ENCODE results near the gene GGPS1.
"Not testable (repeated sequence)": the region's sequence is repeated elsewhere in the genome, so short reads cannot be mapped to it uniquely, and the experiment has no call there.

Gene GGPS1

DNA sequence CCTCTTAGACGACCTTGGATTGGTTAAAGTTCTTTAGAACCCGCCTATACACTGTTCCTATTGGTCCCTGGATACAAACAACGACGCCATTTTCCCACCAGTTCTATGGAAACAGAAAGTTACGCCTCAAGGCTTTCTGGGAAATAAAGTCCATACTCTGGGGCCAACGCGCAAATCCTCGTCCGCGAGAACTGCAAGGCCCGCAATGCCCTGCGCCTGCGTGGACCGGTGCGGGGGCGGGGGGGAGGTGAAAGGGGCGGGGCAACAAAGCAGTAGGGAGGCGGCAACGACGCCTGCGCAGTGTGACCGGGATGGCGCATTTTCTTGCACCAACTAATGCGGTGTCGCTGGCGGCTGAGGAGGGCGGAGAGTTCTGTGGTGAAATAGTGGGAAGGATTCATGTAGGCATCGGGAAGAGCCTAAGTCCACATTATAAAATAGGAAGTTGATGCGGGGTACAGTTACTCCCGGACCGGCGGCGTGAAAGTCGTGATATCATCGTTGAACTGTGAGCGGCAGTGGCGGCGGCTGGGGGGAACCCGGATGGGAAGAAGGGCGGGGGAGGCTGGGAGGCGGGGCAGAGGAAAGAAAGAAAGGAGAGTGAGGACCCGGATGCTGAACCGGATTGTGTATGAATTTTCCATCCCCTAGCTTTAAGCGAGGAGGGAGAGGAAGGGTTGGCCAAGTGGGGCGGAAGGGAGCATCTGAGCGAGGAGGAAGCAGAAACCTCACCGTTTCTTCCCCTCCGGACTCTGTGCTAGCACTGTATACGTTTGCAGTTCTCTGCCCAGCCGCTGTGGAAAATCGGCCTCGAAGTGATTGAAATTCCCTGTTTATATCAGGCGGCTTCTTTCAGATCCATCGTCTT lies at the start of gene GGPS1:
GGPS1 (plus strand) TSS at position 300 of the 868 bp plus-strand sequence. CDS start 6,695 bp downstream, outside the sequence.
- peaks cover 39% of the 10 kb centered on the region for H3K4me1 Mint-ChIP-seq
- no peaks in the 10 kb centered on the region for H3K27me3 Mint-ChIP-seq
- no peaks in the 10 kb centered on the region for H3K9me3 Mint-ChIP-seq
- peaks cover 25% of the 10 kb centered on the region for H3K36me3 Mint-ChIP-seq (ENCODE audit: low read depth)
- peak; percentile 83 for ATAC-seq
- no peak within 1 kb of the TSS for H3K27ac Mint-ChIP-seq
- DNase-seq = peak; percentile 99
- H3K4me3 Mint-ChIP-seq = no peak within 1 kb of the TSS

- Mint-ChIP-seq H3K27me3 (no peaks in the 10 kb centered on the region), H3K36me3 (ENCODE audit: low read depth) (peaks cover 4% of the 10 kb centered on the region), H3K9me3 (peaks cover 3% of the 10 kb centered on the region), H3K4me3 (no peak overlapping the region), H3K4me1 (peaks cover 60% of the 10 kb centered on the region), H3K27ac (no peak overlapping the region)
- no peak for DNase-seq
- no peak for ATAC-seq
Measured at GRCh38 chr1:235278915-235279292, 49.5 kb upstream of the GGPS1 start.

GRCh38 chr1:235279694-235280093 lies 48.7 kb upstream of the GGPS1 start:
- no peak for ATAC-seq
- Mint-ChIP-seq H3K4me3 (no peak overlapping the region), H3K36me3 (ENCODE audit: low read depth) (peaks cover 4% of the 10 kb centered on the region), H3K4me1 (peaks cover 61% of the 10 kb centered on the region), H3K9me3 (peaks cover 3% of the 10 kb centered on the region), H3K27me3 (no peaks in the 10 kb centered on the region), H3K27ac (no peak overlapping the region)
- no peak for DNase-seq

- H3K27me3 Mint-ChIP-seq = no peaks in the 10 kb centered on the region
- H3K4me3 Mint-ChIP-seq = no peak overlapping the region
- H3K9me3 Mint-ChIP-seq = peaks cover 3% of the 10 kb centered on the region
- H3K27ac Mint-ChIP-seq = no peak overlapping the region
- no peak for ATAC-seq
- H3K4me1 Mint-ChIP-seq = peaks cover 58% of the 10 kb centered on the region
- peaks cover 7% of the 10 kb centered on the region for H3K36me3 Mint-ChIP-seq (ENCODE audit: low read depth)
- no peak for DNase-seq
Measured at GRCh38 chr1:235280467-235280866, 47.9 kb upstream of the GGPS1 start.

GRCh38 chr1:235283636-235284035 lies 44.7 kb upstream of the GGPS1 start:
- not testable (repeated sequence) for H3K27me3 Mint-ChIP-seq; H3K27ac Mint-ChIP-seq; H3K36me3 Mint-ChIP-seq (ENCODE audit: low read depth); H3K9me3 Mint-ChIP-seq; H3K4me3 Mint-ChIP-seq; DNase-seq; ATAC-seq
- H3K4me1 Mint-ChIP-seq = peaks cover 69% of the 10 kb centered on the region

GRCh38 chr1:235284231-235284769 lies 44.1 kb upstream of the GGPS1 start:
- peaks cover 3% of the 10 kb centered on the region for H3K36me3 Mint-ChIP-seq (ENCODE audit: low read depth)
- H3K27ac Mint-ChIP-seq = no peak overlapping the region
- no peaks in the 10 kb centered on the region for H3K9me3 Mint-ChIP-seq
- peaks cover 67% of the 10 kb centered on the region for H3K4me1 Mint-ChIP-seq
- ATAC-seq = no peak
- DNase-seq = no peak
- no peaks in the 10 kb centered on the region for H3K27me3 Mint-ChIP-seq
- no peak overlapping the region for H3K4me3 Mint-ChIP-seq

DNA sequence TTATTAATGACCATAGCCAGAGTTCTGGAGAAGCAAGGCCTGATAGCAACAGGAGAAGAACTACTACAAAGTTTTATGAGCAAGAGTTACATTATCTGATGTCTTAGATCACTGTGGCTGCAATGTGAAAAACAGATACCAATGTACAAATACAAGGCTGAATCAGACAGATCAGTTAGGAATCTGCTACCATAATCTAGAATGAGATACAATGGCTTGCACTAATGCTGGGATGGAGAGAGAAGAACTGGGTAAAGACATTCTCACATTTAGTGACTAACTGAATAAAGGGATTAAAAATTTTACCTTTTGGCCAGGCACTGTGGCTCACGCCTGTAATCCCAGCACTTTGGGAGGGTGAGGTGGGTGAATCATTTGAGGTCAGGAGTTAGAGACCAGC lies 41.7 kb upstream of the GGPS1 start:
- no peaks in the 10 kb centered on the region for H3K27me3 Mint-ChIP-seq

DNA sequence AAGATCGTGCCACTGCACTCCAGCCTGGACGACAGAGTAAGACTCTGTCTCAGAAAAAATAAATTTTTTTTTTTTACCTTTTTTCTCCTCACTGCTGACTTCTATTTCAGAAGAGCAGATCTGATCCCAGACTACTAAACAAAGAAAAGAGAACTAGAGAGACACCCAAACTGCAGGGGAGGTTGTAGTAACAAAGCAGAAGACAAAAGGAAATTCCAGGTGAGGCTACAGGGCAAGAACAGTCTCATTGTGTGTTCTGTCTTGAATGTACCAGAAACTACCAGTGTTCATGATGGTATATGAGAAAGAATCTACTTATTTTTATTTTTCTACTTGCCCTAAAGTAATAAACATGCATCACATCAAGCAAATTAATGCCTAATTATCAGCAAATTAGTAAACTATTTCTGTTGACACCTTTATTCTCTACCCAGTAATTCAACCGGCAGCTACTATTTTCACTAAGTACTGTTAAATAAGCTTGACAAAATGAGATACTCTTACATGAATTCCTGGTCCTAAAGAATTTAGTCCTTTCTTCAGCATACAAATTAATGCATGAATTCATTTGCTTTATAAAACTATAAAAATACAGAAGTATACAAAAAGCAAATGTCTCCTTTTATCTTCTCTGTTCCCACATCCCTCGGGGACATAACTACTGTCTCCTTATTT lies 41.0 kb upstream of the GGPS1 start:
- no peaks in the 10 kb centered on the region for H3K27me3 Mint-ChIP-seq
- no peak overlapping the region for H3K27ac Mint-ChIP-seq
- H3K4me3 Mint-ChIP-seq = no peak overlapping the region
- peaks cover 73% of the 10 kb centered on the region for H3K4me1 Mint-ChIP-seq
- H3K9me3 Mint-ChIP-seq = no peaks in the 10 kb centered on the region
- ATAC-seq = no peak
- DNase-seq = no peak
- peaks cover 7% of the 10 kb centered on the region for H3K36me3 Mint-ChIP-seq (ENCODE audit: low read depth)

More for the DNA sequence above, 41.7 kb upstream of the GGPS1 start:
- Mint-ChIP-seq H3K4me3 (no peak overlapping the region), H3K4me1 (peaks cover 72% of the 10 kb centered on the region), H3K9me3 (no peaks in the 10 kb centered on the region), H3K27ac (peak overlapping the region; percentile 14), H3K36me3 (ENCODE audit: low read depth) (peaks cover 7% of the 10 kb centered on the region)
- DNase-seq (no peak), ATAC-seq (peak; percentile 54)

DNA sequence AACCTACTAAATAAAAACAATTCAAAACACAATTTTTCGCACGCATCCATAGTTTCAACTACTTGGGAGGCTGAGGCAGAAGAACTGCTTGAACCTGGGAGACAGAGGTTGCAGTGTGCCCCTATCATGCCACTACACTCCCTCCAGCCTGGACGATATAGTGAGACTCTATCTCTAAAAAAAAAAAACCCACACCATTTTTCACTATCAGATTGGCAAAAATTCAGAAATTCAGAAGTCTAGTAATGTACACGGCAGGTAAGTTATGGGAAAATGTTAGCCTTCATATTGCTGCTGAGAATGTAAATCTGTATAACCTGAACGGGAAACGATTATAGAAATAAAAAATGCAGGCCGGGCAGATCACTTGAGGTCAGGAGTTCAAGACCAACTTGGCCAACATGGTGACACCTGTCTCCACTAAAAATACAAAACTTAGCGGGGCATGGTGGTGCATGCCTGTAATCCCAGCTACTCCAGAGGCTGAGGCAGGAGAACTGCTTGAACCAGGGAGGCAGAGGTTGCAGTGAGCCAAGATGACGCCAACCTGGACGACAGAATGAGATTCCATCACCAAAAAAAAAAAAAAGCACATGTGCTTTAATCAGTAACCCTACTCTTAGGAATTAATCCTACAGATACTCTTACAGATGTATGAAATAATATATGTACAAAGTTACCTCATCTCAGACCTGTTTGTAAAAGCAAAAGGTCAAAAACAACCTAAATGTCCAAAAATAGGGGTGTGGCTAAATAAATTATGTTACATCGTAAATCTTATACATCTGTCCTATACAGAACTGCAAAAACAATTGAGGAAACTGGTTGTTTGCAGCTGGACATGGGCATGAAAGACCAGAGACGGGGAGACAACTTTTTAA lies 38.3 kb upstream of the GGPS1 start:
- DNase-seq (no peak), ATAC-seq (no peak)
- Mint-ChIP-seq H3K4me3 (no peak overlapping the region), H3K4me1 (peaks cover 76% of the 10 kb centered on the region), H3K27me3 (no peaks in the 10 kb centered on the region), H3K36me3 (ENCODE audit: low read depth) (peaks cover 7% of the 10 kb centered on the region), H3K9me3 (no peaks in the 10 kb centered on the region), H3K27ac (no peak overlapping the region)

- no peak overlapping the region for H3K27ac Mint-ChIP-seq
- no peak overlapping the region for H3K4me3 Mint-ChIP-seq
- no peaks in the 10 kb centered on the region for H3K9me3 Mint-ChIP-seq
- H3K4me1 Mint-ChIP-seq = peaks cover 76% of the 10 kb centered on the region
- DNase-seq = no peak
- H3K27me3 Mint-ChIP-seq = no peaks in the 10 kb centered on the region
- peaks cover 8% of the 10 kb centered on the region for H3K36me3 Mint-ChIP-seq (ENCODE audit: low read depth)
- no peak for ATAC-seq
Measured at GRCh38 chr1:235290740-235291502, 37.4 kb upstream of the GGPS1 start.

- Mint-ChIP-seq H3K4me3 (no peak overlapping the region), H3K9me3 (no peaks in the 10 kb centered on the region), H3K27ac (peak overlapping the region; percentile 6), H3K36me3 (ENCODE audit: low read depth) (peaks cover 8% of the 10 kb centered on the region), H3K4me1 (peaks cover 73% of the 10 kb centered on the region), H3K27me3 (no peaks in the 10 kb centered on the region)
- DNase-seq = no peak
- ATAC-seq = no peak
Measured at GRCh38 chr1:235291599-235292091, 36.7 kb upstream of the GGPS1 start.

DNA sequence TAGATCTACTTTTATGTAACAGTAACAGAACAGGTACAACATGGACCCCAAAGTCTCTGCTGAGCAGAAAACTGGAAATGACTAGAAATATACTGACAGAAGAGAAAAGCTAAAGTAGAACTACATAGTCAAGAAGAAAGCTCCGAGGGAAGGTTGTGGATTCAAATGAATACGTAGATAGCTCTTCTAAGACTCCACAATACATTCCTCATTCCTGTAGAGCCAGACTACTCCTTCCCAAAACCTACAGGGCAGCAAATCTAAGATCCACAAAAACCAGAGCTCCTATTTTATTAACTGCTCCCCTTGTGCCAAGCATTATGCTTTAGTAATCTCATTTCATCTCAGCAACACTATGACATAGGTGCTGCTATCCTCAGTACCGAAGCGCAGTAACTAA lies 35.6 kb upstream of the GGPS1 start:
- ATAC-seq (no peak), DNase-seq (no peak)
- Mint-ChIP-seq H3K27me3 (no peaks in the 10 kb centered on the region), H3K4me1 (peaks cover 72% of the 10 kb centered on the region), H3K9me3 (no peaks in the 10 kb centered on the region), H3K36me3 (ENCODE audit: low read depth) (peaks cover 14% of the 10 kb centered on the region), H3K27ac (no peak overlapping the region), H3K4me3 (no peak overlapping the region)

GRCh38 chr1:235293322-235293942 lies 34.9 kb upstream of the GGPS1 start:
- Mint-ChIP-seq H3K36me3 (ENCODE audit: low read depth) (peaks cover 16% of the 10 kb centered on the region), H3K4me3 (no peak overlapping the region), H3K27me3 (no peaks in the 10 kb centered on the region), H3K4me1 (peaks cover 71% of the 10 kb centered on the region), H3K9me3 (no peaks in the 10 kb centered on the region), H3K27ac (no peak overlapping the region)
- DNase-seq (no peak), ATAC-seq (no peak)

All from activated naive CD8-positive, alpha-beta T cell treated with anti-CD3 and anti-CD28 coated beads, Interleukin-2, amount 50 U/mL, for 24 hours (primary cell).